Stromal cell of bone marrow (primary cell): ENCODE results near the gene UNC5A.

Experiments
- DNase-seq: peaks from one replicate; pipeline ENCODE4 v3.0.0-alpha.2; 2012; ENCODE audit warnings: low read depth

Gene UNC5A

DNA sequence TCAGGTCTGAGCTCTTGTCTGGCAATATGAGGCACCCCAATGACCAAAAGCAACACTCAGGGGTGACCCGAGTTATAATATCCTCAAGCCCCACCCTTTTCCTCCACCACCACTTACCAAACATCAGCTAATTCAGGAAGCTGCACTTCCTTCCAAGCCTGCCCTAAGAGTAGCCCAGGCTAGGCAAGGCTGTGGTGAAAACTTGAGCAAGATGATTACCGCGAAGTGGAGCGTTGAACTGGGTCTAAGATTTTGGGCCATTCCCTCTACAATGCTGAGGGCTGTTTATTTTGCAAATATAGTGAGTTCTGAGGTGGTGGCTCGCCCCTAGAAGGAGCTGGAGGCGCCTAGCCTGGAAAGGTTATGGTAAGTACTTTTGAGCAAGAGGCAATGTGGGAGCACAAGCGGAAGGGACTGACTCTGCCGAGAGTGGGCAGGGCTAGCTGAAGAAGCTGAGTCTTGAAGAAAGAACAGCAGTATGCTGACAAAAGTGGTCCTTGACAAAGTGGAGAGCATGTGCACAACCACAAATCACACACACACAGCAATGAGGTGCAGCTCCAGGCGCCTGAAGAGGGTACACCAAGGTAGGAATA is 89.0 kb downstream of the UNC5A start, which contains the start of gene HK3:
TSS of gene HK3 (minus strand) at position 51 of the 596 bp plus-strand sequence. CDS start 3,187 bp downstream, outside the sequence.
- no peak for DNase-seq

DNA sequence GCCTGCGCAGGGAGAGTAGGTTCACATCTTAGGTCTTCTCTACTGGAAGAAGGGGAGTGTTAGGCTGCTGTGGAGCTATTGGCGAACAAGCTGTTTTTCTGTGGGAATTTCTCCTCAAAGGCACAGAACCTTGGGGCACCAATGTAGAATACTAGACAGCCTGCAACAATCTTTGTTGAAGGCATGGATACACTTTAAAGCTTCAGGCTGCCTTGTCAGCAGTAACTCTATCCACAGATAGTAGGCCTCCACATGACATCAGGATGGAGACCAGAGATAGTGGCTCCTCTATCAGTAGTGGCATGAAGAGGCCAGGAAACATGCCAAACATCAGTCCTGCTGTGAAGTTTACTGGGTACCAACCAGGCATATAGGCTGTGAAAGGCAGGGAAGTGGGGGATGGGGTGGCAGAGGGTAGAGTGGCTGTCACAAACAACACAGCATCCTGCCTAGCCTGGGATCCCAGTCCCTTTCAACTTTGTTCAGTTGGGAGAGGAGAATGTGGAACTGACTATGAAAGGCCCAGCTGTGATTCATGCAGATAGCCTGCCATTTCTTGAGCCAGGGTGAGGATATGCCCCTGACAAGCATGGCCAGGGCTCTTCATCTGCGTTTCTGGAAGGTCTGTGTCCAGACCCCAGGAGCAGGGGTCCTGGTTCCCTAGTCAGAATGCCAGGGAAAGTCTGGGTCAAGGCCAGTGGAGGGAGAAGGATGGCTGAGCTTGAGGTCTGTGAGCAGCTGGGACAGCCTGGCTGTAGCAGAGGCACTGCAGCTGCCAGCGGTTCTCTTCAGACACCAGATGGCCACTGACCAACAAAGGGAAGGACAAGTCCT is 89.8 kb downstream of the UNC5A start:
- no peak for DNase-seq

DNA sequence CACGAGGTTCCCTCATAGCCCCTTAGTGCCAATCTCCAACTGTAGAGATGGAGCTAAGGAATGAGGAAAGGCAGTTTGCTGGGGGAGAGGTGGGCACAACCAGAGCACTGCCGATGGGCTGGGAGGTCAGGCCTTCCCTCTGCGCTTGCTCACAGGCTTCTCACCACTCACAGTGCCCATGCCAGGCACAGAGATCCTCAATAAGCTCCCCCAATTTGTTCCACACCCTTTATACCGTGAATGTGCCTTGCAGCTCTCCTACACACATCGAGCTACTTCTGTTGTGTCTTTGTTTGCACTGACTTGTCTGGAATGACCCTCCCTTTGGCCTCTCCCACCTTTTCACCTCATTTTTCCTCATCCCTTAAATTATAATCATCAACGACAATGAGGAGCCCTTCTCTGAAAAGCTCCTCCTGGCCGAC is 90.4 kb downstream of the UNC5A start:
- DNase-seq: no peak

DNA sequence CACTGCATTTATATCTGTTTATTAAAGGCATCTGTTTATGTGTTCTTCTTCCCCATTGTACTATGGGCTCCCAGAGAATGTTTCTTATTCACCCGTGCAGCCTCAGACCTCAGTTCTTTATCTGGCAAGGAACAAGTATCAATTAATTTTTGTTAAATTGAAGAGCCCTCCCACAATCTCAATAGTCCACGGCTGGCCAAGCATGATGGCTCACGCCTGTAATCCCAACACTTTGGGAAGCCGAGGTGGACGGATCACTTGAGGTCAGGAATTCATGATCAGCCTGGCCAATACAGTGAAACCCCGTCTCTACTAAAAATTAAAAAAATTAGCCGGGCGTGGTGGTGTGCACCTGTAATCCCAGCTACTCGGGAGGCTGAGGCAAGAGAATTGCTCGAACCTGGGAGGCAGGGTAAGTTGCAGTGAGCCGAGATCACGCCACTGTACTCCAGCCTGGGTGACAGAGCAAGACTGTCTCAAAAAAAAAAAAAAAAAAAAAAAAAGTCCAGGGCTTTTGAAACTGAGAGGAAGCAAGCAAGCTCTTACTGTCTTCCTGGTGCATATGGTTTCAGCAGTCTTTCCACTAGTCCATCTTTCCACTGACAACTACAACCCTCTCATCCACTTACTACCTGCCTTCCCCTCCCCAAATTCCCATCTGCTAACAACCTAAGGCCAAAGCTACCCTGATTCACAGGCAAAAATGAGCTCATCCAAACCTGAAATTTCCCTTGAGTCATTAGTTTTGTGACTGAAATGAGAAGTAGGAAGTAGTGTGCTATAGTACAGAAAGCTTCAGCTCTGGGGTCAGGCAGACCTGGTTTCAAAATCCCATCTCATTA is 91.1 kb downstream of the UNC5A start:
- no peak for DNase-seq

DNA sequence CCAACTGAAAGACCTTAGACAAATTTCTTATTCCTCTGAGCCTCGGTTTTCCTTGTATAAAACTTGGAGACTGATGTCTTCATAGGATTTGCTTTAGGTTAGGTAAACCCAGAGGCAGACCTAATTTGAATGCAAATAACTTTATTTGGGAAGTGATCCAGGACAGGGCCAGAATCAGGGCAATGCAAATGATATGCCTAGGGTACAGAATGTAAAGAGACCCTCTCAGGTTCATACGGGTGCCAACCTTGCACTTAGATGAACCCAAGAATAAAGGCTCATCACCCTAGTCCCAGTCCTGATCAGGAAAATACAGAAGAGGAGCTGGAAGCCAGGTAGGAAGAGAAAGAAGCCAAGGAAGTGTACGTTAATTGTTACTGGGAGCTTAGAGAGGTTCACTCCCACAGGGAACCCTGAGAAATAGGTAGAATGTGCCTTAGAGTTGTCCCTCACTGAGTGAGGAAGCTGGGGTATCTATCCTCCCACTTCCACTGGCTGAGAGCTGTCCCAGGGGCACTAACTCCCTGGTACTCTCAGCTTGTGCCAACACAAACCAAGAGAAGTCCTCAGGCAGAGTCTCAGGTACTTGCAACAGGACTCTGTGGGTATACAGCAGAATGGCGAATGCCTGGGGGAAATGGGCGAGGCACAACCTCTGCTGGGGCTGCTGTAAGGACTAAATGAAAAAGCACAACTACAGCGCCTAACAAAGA is 91.9 kb downstream of the UNC5A start:
- DNase-seq: no peak

DNA sequence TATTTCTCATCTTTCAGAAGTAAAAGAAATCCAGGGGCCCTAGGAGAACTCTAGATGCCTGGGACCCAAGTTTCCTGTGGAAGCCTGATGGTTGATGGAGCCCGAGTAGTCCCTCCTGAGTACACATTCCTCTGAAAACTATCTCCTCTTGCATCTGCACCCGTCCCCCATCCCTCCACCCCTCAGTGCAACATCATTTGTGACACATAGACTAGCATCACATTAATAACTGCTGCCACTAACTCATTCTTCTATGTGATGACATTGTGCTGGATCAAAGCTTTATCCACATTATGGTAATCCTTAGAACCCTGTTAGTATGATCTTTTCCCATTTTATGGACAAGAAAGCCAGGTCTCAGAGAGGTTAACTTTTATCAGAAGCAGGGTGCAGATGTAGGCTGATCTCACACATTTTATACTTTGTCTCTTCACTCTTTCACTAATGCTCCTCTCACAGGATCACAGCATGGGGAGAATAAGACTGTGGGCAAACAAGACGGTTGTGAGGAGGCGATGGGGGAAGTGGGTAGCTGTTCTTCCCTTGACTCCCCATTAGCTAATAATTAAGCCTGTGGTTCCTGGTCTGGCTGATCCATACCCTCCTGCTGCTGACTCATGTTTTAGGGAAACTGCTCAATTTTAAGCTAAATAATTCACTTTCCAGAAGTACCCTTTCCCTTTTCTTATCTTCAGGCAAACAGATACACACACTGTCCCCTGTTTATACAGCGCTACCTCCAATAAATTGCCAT is 92.7 kb downstream of the UNC5A start:
- no peak for DNase-seq

DNA sequence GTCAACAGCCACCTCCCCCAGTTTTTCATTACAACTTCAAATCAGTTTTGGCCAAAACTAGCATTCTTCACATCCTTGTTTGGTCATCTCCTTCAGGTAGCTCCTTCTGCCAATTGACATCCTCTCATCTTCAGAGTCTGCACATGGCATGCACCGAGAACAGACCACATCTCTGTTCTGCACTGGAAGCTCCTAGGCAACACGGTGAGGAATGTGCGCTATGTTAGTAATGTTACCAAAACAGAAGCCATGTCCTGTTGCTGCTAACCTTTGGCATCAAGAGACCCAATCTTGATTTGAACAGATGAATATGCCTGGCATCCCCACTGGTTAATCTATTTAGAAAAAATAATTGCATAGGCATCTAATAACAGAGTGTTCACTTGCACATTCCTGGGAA is 93.9 kb downstream of the UNC5A start:
- no peak for DNase-seq

DNA sequence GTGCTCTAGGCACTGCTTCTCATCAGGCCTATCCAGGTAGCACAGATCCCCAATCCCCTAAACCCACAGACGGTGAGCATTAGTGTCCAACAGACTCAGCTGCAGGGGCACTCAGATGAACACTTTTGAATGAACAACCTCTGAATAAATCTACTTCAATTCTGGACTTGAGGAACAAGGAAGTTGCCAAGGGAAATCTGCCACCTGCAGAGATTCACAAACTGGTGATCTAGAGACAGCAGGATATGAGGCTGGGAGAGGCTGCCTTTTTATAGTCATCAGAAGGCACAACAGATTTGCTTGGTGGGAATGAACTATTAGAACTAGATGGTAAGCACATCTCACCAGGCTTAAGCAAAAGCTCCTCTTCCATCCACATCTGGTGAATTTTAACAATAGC is 95.8 kb downstream of the UNC5A start:
- no peak for DNase-seq

DNA sequence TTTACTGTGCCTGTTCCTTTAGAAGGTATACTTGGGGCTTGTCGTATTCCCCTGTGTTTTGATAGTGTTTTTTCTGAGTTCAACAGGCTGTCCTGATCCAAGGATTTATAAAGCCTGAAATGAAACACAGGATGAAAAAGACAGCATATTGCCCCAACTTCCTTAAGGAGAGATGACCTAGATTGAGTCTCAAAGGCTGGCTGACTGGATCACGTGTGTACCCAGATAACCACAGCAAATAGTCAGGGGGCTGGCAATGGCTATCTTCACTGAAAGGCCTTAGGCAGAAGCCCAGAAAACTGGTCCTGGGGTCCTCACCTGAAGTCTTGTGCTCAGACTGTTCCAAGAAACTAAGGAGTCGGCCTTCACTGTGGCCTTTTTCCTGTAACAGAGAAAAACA is 96.4 kb downstream of the UNC5A start:
- DNase-seq: no peak

DNA sequence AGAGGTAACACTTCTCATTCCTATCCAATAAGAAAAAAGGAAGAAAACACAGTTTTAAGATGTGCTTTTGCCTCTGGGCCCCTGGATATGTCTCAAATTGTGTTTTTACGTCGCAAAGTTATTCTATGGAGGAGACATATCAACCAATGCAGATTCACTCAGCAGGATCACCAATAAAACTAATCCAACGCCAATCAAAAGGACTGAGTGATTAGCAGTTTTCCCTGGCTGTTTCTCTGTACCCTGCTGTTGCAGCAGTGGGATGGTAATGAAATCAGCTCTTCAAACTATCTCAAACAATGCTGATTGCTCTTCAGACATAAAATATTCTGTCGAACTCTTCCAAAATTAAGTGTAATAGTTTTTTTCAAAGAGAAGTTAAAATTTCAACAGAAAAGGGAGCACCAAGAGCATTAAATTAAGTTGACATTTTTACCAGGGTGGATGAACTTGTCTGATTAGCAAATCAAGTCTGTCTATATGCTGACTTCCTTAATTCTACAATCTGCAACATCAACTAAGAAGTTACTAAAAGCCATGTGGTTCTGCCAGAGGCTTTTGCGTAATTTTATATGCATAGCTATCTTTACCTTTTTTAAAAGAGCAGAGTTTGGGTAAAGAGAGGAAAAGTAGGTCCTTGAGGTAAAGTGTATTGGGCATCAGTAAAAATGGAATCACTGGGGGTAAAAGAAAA is 98.5 kb downstream of the UNC5A start:
- DNase-seq: no peak

DNA sequence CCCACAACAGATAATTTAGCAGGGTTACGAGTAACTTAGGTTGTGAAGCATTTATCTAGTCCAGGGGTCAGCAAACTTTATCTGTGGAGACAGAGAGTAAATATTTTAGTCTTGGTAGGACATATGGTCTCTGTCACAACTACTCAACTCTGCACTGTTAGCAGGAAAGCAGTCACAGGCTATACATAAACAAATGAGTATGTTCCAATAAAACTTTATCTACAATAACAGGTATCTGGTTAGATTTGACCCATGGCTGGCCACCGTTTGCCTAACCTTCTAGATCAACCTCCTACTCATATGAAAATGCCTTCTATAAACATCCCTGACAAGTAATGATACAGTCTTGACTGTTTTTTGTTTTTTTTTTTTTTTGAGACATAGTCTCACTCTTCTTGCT is 101.8 kb downstream of the UNC5A start:
- no peak for DNase-seq

DNA sequence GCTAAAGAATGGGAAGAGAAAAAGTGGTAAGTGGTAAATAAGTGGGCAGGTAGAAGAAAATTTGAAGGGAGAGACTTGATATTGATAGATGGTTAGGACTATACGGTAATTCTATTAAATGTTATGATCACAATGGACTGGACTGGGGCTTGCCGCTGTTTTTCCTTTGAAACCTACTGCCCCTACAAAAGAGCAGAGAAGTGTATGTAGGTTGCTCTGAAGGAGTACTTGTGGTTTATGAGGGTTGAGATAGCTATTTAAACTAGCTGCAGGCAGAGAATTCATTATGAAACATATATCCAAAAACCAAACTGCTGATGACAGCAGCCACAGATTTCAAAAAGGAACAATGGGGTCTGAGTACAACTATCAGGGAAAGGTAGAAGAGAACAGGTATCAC is 105.5 kb downstream of the UNC5A start:
- DNase-seq: no peak

DNA sequence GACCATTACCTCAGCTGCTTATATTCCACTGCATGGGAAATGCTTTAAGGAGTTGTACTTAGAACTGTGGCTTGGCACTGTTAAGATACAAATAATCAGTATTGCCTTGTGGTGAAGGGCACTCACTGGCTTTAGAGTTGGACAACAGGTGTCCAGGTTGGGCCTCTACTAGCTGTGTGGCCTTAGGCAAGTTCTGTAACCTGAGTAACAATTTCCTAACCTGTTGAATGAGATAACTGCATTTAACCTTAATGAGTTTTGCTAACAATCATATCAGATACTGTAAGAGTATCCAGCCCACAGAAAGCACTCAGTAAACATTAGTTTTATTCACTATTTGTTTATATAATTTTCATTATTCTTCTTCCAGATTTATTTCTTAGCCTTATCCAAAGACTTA is 106.0 kb downstream of the UNC5A start:
- DNase-seq: no peak

DNA sequence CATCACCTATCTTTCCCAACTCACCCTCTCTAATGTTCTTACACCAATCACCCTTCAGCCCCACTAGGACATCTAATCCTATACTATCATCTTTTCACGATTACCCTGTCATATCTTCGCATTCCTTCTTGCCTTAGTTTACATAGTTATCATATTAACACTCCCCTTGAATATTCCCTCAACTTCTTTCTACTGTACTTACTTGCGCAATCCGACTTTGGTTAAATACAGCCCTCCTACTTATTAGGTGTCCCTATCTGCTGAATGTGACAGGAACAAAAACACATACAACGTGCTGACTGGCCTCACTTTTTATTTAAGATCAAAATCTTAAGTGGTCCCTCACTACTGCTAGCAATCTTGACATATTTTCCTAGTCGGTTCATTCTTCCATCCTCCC is 108.3 kb downstream of the UNC5A start:
- no peak for DNase-seq

DNA sequence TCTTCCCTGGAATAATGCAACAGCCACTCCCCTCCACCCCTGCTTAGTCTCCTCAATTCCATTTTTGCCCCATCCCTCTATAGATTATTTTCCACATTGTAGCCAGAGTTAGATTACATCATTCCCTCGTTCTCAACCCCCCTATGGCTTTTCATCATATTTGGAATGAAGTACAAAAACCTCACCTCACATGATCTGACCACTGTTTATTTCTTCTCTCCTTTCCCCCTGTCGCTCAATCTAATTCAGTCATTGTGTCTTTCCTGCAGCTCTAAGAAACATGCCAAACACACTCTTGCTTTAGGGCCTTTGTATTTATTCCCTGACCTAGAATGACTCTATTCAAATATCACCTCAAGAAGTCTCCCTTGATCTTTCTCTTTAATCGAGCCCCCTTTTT is 111.4 kb downstream of the UNC5A start:
- no peak for DNase-seq

DNA sequence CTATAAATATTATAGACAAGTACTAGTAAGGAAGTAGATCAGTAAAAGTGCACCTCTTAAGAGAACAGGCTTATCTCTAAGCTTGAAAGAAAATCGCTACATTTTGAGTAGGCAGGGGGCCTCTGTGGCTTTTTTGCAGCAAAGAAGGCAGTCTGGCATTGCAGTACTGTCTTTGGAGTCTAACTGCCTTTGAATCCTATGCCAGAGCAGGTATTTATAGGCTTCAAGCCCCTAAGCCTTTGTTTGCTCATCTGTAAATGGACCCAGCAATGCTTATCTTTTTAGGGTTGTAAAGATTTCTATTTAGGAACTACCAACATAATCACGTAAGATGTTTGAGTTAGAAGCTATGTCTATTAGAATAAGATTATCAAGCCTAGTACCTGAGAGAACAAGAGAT is 112.5 kb downstream of the UNC5A start:
- DNase-seq: no peak

DNA sequence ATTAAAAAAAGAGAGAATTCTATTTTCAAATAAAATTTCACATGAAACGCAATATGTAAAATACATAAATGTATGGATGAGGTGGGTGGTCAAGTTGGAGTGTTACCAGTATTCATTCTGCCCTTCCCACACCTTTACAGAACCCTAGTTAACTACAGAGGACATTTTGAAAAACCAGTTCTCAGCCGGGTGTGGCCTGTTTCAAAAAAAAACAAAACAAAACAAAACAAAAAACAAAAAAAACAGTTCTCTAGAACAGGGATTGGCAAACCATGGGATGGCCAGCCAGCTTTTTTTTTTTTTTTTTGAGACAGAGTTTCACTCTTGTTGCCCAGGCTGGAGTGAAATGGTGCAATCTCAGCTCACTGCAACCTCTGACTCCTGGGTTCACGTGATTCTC is 117.2 kb downstream of the UNC5A start:
- DNase-seq: no peak

DNA sequence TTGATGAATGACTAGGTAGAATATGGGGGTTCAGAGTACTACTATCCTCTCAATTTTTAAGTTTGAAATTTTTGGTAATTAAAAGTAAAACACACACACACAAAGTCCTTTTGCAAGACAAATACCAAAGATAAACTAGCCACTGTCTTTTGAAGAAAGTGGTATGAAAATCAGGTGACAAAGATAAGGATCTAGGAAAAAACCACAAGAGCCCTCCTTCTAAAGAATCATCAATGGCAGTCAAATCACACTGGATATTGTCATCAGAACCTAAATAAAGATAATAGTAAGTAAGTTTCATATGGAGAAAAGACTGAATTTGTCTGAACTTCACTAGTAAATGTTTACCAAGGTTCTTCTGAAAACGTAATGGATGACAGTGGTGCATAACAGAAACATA is 119.3 kb downstream of the UNC5A start:
- no peak for DNase-seq
